HEK293T (cell line): ENCODE data around the gene TSPAN18.

Source experiments
- CTCF ChIA-PET: fragments of 350-600 bp; formaldehyde crosslinking; extraction: SDS; loops from one replicate; lab custom pipeline; 2021; ENCODE audit warnings: antibody characterized with exemption, inconsistent platforms; lab: Yijun Ruan, JAX
- POLR2A ChIA-PET: fragments of 350-600 bp; formaldehyde crosslinking; extraction: SDS; loops from one replicate; lab custom pipeline; 2020; ENCODE audit warnings: antibody characterized with exemption, inconsistent platforms; lab: Yijun Ruan, JAX
- DNase-seq: peaks from one replicate; pipeline ENCODE4 v3.0.0; 2012; ENCODE audit warnings: mixed read lengths; ENCODE audit errors: extremely low spot score
- ARNT ChIP-seq: fragments of 450-650 bp; IDR thresholded peaks from 2 replicates; pipeline ENCODE4 v1.6.1; 2017; ENCODE audit warnings: mild to moderate bottlenecking
- BHLHE40 ChIP-seq: fragments of 450-650 bp; IDR thresholded peaks from 2 replicates; pipeline ENCODE4 v1.6.1; 2016; ENCODE audit warnings: mild to moderate bottlenecking, moderate library complexity, borderline replicate concordance
- CTBP1 ChIP-seq: fragments of 450-650 bp; IDR thresholded peaks from 2 replicates; pipeline ENCODE4 v1.6.1; 2016; ENCODE audit warnings: borderline replicate concordance
- ELF4 ChIP-seq: fragments of 450-650 bp; IDR thresholded peaks from 2 replicates; pipeline ENCODE4 v1.6.1; 2017; ENCODE audit warnings: antibody characterized with exemption
- FOXA1 ChIP-seq: fragments of 450-650 bp; IDR thresholded peaks from 2 replicates; pipeline ENCODE4 v1.6.1; 2016; ENCODE audit warnings: mild to moderate bottlenecking
- FOXK2 ChIP-seq: fragments of 450-650 bp; IDR thresholded peaks from 2 replicates; pipeline ENCODE4 v1.6.1; 2016; ENCODE audit warnings: mild to moderate bottlenecking
- FOXM1 ChIP-seq: fragments of 450-650 bp; IDR thresholded peaks from 2 replicates; pipeline ENCODE4 v1.6.1; 2017; ENCODE audit warnings: mild to moderate bottlenecking, borderline replicate concordance
- HDGF ChIP-seq: fragments of 450-650 bp; IDR thresholded peaks from 2 replicates; pipeline ENCODE4 v1.6.1; 2017; ENCODE audit warnings: antibody characterized with exemption, borderline replicate concordance
- L3MBTL2 ChIP-seq: fragments of 450-650 bp; conservative IDR thresholded peaks from 2 replicates; pipeline ENCODE4 v1.6.1; 2016; ENCODE audit warnings: mild to moderate bottlenecking
- LEF1 ChIP-seq: fragments of 450-650 bp; IDR thresholded peaks from 2 replicates; pipeline ENCODE4 v1.6.1; 2017; ENCODE audit warnings: mild to moderate bottlenecking, borderline replicate concordance
- NFRKB ChIP-seq: fragments of 450-650 bp; IDR thresholded peaks from 2 replicates; pipeline ENCODE4 v1.6.1; 2016; ENCODE audit warnings: mild to moderate bottlenecking, moderate library complexity
- PKNOX1 ChIP-seq: fragments of 450-650 bp; IDR thresholded peaks from 2 replicates; pipeline ENCODE4 v1.6.1; 2016
- SP1 ChIP-seq: fragments of 450-650 bp; IDR thresholded peaks from 2 replicates; pipeline ENCODE4 v1.6.1; 2017
- SUZ12 ChIP-seq: fragments of 450-650 bp; IDR thresholded peaks from 2 replicates; pipeline ENCODE4 v1.6.1; 2016; ENCODE audit warnings: mild to moderate bottlenecking
- TARDBP ChIP-seq: fragments of 450-650 bp; IDR thresholded peaks from 2 replicates; pipeline ENCODE4 v1.6.1; 2016
- ZNF384 ChIP-seq: fragments of 450-650 bp; IDR thresholded peaks from 2 replicates; pipeline ENCODE4 v1.6.1; 2016

The TSPAN18 gene

GRCh38 chr11:44941259-44942021, 214.7 kb downstream of the TSPAN18 start:
- no peak for DNase-seq
- ChIA-PET POLR2A (no interaction called here), CTCF (interaction anchor here (0.8 to 1.3 kb wide), 5 partner anchors 9 to 167 kb away, joined by 3 to 7 read pairs (median 4); no protein-coding TSS in a partner anchor)
- TF ChIP-seq BHLHE40 = no peak
- no peak for TF ChIP-seq LEF1
- no peak for TF ChIP-seq NFRKB

GRCh38 chr11:44942029-44942955, 215.5 kb downstream of the TSPAN18 start:
- no peak for DNase-seq
- TF ChIP-seq BHLHE40 (no peak), SP1 (no peak), L3MBTL2 (no peak), NFRKB (no peak), ELF4 (no peak), TARDBP (no peak), SUZ12 (no peak), LEF1 (no peak), PKNOX1 (no peak)
- ChIA-PET CTCF (interaction anchor here (1.2 kb wide), 1 partner anchor 29 kb away, joined by 4 read pairs; no protein-coding TSS in a partner anchor), POLR2A (no interaction called here)

- DNase-seq = no peak
- POLR2A ChIA-PET = no interaction called here
- no peak for TF ChIP-seq SP1
- no peak for TF ChIP-seq SUZ12
- no peak for TF ChIP-seq PKNOX1
- TF ChIP-seq FOXM1 = no peak
- TF ChIP-seq CTBP1 = no peak
- no peak for TF ChIP-seq LEF1
- no peak for TF ChIP-seq FOXA1
- no peak for TF ChIP-seq BHLHE40
- TF ChIP-seq ARNT = no peak
- TF ChIP-seq L3MBTL2 = no peak
- TF ChIP-seq FOXK2 = no peak
- no peak for TF ChIP-seq NFRKB
- no peak for TF ChIP-seq ZNF384
- TF ChIP-seq HDGF = no peak
- no peak for TF ChIP-seq ELF4
- CTCF ChIA-PET = no interaction called here
Observed at GRCh38 chr11:44943118-44943517, 216.4 kb downstream of the TSPAN18 start.

GRCh38 chr11:44943696-44944095, 216.9 kb downstream of the TSPAN18 start:
- ChIA-PET CTCF (no interaction called here), POLR2A (no interaction called here)
- TF ChIP-seq LEF1 (no peak), PKNOX1 (no peak), L3MBTL2 (no peak), FOXM1 (no peak), FOXA1 (no peak), BHLHE40 (no peak), ELF4 (no peak), ARNT (no peak), TARDBP (no peak), NFRKB (no peak), FOXK2 (no peak), CTBP1 (no peak), SP1 (no peak), HDGF (no peak), ZNF384 (no peak), SUZ12 (no peak)
- DNase-seq = no peak

- no peak for TF ChIP-seq NFRKB
- no peak for TF ChIP-seq LEF1
- no peak for TF ChIP-seq SP1
- TF ChIP-seq SUZ12 = no peak
- TF ChIP-seq ARNT = no peak
- TF ChIP-seq FOXA1 = no peak
- DNase-seq = no peak
- POLR2A ChIA-PET = no interaction called here
- CTCF ChIA-PET = interaction anchor here (1.5 kb wide), 1 partner anchor 160 kb away, joined by 4 read pairs; no protein-coding TSS in a partner anchor
Observed at GRCh38 chr11:44944181-44944852, 217.6 kb downstream of the TSPAN18 start.

GRCh38 chr11:44944853-44945235, 218.1 kb downstream of the TSPAN18 start:
- POLR2A ChIA-PET = no interaction called here
- no peak for TF ChIP-seq LEF1
- TF ChIP-seq L3MBTL2 = no peak
- TF ChIP-seq SUZ12 = no peak
- CTCF ChIA-PET = interaction anchor here (1.5 kb wide), 1 partner anchor 159 kb away, joined by 4 read pairs; no protein-coding TSS in a partner anchor
- DNase-seq = no peak
